ENCODE results near the gene EVC. TPM values are rescaled to one million over a fixed set of nuclear protein-coding genes. Genes with fewer than 3 reads are reported as not detected.

EVC gene
- total and polyA plus RNA-seq, 4 donors = 2.9 to 40.8 (median 13.6) TPM

DNA sequence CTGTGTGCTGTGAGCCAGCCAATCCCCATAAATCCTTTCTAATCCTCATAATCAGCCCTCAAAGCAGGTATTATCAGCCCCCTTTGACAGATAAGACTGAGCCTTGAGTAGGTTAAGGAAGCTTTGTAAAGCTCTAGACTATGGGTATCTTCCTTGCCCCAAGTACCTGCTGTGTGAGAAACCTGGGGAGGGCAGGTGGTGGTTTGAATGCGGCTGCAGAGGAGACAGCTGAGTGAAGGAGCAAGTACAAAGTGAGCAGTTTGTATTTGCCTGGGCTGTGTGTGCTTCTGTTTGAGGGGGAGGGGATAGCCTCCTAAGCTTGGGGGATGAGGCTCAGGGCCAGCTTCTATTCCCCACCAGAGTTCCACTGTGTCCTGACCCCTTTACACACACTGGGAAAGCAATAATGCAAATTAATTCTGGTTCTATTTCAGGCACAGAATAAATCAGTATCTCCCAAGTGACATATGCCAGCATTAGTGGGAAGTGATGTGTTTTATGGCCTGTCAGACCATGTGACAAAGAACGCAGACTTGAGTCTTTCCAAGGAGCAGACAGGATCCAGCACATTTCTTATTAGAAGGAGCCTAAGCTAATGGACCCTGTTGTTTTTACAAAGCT lies 63.5 kb downstream of the EVC start:
- DNase-seq = no peak

DNA sequence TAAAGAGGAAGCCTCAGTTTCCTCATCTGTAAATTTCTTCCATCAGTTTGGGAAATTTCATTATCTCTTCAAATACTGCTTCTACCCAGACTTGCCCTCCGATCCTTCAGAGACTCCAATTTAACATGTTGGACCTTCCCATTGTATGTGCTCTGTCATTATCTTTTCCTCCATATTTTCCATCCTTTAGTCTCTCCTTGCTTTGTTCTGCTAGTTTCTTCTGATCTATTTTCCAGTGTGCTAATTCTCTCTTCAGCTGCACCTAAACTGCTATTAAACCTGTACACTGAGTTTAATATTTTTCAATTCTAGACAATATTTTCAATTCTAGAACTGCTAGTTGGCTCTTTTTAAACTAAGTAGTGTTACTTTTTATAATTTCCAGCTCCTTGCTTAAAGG lies 65.5 kb downstream of the EVC start:
- WGBS, 2 donors = 96 to 100% methylated on average over 1 of the region's 1 CpG
- Histone ChIP-seq H3K9me3 (ENCODE audit: control insufficient read depth in 4 of 4, insufficient read depth in 3 of 4, low read length in 3 of 4) (peaks cover 1 to 10% (median 4%) of the 10 kb centered on the region in 4 donors), H3K4me1 (ENCODE audit: control insufficient read depth in 5 of 5, insufficient read depth in 5 of 5, low read length in 5 of 5) (no peaks in the 10 kb centered on the region), H3K36me3 (ENCODE audit: control insufficient read depth in 4 of 4, insufficient read depth in 4 of 4, low read length in 4 of 4) (peaks cover 0 to 30% (median 10%) of the 10 kb centered on the region in 4 donors), H3K27ac (ENCODE audit: low read depth in 1 of 2, low read length in 1 of 2) (no peak overlapping the region), H3K27me3 (ENCODE audit: control insufficient read depth in 3 of 3, insufficient read depth in 3 of 3, low read length in 2 of 3) (no peaks in the 10 kb centered on the region), H3K9ac (ENCODE audit: insufficient read depth in 1 of 2, low read length in 2 of 2) (no peak overlapping the region), H3K4me3 (no peak overlapping the region)
- DNase-seq (no peak), ATAC-seq (ENCODE audit: insufficient read depth, low FRiP score) (no peak)
- TF ChIP-seq CTCF (IDR thresholded peaks at IDR 0.05; ENCODE audit: control extremely low read depth, extremely low read depth) = no peak

More for the DNA sequence above, 63.5 kb downstream of the EVC start:
- ATAC-seq (ENCODE audit: insufficient read depth, low FRiP score) = no peak
- 83 to 85% methylated on average over 2 of the region's 2 CpGs for WGBS, 2 donors
- Histone ChIP-seq H3K27ac (ENCODE audit: low read depth in 1 of 2, low read length in 1 of 2) (no peak overlapping the region), H3K27me3 (ENCODE audit: control insufficient read depth in 3 of 3, insufficient read depth in 3 of 3, low read length in 2 of 3) (no peaks in the 10 kb centered on the region), H3K36me3 (ENCODE audit: control insufficient read depth in 4 of 4, insufficient read depth in 4 of 4, low read length in 4 of 4) (peaks cover 0 to 35% (median 14%) of the 10 kb centered on the region in 4 donors), H3K9me3 (ENCODE audit: control insufficient read depth in 4 of 4, insufficient read depth in 3 of 4, low read length in 3 of 4) (peaks cover 4 to 10% (median 5%) of the 10 kb centered on the region in 4 donors), H3K4me1 (ENCODE audit: control insufficient read depth in 5 of 5, insufficient read depth in 5 of 5, low read length in 5 of 5) (no peaks in the 10 kb centered on the region), H3K9ac (ENCODE audit: insufficient read depth in 1 of 2, low read length in 2 of 2) (no peak overlapping the region), H3K4me3 (no peak overlapping the region)
- no peak for TF ChIP-seq CTCF (IDR thresholded peaks at IDR 0.05; ENCODE audit: control extremely low read depth, extremely low read depth)

- TF ChIP-seq CTCF (IDR thresholded peaks at IDR 0.05; ENCODE audit: control extremely low read depth, extremely low read depth) = no peak
- peak in 1 of 3 donors; percentile 5 for DNase-seq
- WGBS, 2 donors = 90 to 94% methylated on average over 9 of the region's 9 CpGs
- peaks cover 0 to 30% (median 19%) of the 10 kb centered on the region in 4 donors for H3K36me3 ChIP-seq (ENCODE audit: control insufficient read depth in 4 of 4, insufficient read depth in 4 of 4, low read length in 4 of 4)
- no peaks in the 10 kb centered on the region for H3K4me1 ChIP-seq (ENCODE audit: control insufficient read depth in 5 of 5, insufficient read depth in 5 of 5, low read length in 5 of 5)
- no peak overlapping the region for H3K4me3 ChIP-seq
- no peak overlapping the region for H3K9ac ChIP-seq (ENCODE audit: insufficient read depth in 1 of 2, low read length in 2 of 2)
- H3K27ac ChIP-seq (ENCODE audit: low read depth in 1 of 2, low read length in 1 of 2) = no peak overlapping the region
- H3K9me3 ChIP-seq (ENCODE audit: control insufficient read depth in 4 of 4, insufficient read depth in 3 of 4, low read length in 3 of 4) = peaks cover 1 to 10% (median 5%) of the 10 kb centered on the region in 4 donors
- ATAC-seq (ENCODE audit: insufficient read depth, low FRiP score) = no peak
- H3K27me3 ChIP-seq (ENCODE audit: control insufficient read depth in 3 of 3, insufficient read depth in 3 of 3, low read length in 2 of 3) = no peaks in the 10 kb centered on the region
These were observed 70.0 kb downstream of the EVC start for GRCh38 chr4:5780831-5781480.

Data from lung (tissue), 12 donors.